RCC 7860 (cell line): ENCODE measurements around the gene ARHGAP27.
"Not testable (repeated sequence)": the region's sequence is repeated elsewhere in the genome, so short reads cannot be mapped to it uniquely, and the experiment has no call there.

ENCODE experiments used
- DNase-seq: peaks from one replicate; pipeline ENCODE4 v3.0.0-alpha.2; 2015; ENCODE audit warnings: low spot score
- FAIRE-seq: peaks from 2 replicates; lab custom pipeline; 2012; peaks lifted over from hg19 to GRCh38; lab: Jason Lieb, UNC

Gene ARHGAP27

DNA sequence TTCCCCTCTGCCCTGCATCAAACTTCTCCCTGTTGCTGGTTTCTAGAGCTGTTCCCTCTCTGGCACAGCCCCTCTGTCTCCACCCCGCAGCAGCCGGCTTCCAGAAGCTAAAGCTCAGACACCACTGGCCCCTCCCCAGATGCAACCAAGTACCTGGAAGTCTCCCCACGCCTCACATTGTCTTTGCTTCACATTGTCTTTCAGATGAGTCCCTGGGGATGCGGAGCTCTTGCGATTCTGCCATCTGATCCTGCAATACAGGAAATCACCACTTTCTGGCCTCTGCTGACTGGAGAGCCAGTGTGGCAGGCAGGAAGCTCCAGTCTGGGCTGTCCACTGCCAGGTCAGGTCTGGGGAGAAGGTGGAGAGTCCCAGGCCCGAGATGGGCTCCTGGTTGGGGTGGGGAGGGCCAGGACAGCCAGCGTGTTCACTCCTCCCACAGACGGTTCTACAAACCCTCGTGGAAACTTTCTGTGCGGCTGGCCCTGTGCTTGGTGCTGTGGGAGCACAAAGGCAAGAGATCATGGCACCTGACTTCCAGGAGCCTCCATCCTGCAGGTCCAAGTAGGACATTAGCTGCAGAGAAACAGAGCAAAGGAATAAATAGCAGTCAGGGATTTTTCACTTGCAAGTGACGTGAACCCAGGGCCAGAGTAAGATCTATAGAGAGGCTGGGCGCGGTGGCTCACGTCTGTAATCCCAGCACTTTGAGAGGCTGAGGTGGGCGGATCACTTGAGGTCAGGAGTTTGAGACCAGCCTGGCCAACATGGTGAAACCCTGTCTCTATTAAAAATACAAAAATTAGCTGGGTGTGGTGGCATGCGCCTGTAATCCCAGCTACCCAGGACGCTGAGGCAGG is 67.9 kb downstream of the ARHGAP27 start:
- no peak for DNase-seq
- no peak for FAIRE-seq

DNA sequence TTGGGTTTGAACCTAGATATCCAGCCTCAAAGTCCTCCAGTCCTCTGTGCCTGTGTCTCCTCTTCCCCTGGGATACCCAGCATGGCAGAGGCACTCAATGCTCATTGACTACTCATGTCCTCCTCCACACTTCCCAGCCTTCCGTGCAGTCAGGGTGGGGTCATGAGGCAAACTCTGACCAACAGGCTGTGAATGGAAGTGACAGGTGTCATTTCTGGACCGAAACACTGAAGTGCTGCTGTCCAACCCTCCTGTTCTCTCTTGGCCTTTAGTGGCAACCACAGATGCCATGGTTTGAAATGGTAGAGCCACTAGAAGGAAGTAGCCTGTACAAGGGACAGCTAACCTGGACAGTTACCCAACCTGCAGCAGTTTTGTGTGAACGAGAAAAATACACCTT is 69.2 kb downstream of the ARHGAP27 start:
- FAIRE-seq (no peak), DNase-seq (no peak)

GRCh38 chr17:45361976-45362375 is 70.7 kb downstream of the ARHGAP27 start:
- FAIRE-seq (no peak), DNase-seq (no peak)

DNA sequence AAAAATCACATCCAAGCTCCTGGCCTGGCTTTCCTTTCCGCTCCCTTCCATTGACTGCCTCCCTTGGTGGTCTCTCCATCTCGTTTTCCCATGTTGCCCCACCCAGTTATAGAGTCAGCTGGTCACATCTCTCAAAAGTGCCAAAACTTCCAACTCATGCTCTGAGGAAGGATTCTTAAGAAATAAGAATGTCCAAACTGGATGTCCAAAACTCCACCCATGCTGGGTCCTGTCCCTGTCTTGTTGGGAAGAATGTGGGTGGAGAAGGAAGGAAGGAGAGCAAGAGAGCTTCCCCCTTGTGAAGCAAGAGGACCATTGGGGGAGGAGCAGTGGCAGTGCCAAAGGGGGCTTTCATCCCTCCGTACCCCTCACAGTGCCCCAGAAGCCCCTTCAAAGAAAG is 71.2 kb downstream of the ARHGAP27 start:
- FAIRE-seq (no peak), DNase-seq (no peak)

DNA sequence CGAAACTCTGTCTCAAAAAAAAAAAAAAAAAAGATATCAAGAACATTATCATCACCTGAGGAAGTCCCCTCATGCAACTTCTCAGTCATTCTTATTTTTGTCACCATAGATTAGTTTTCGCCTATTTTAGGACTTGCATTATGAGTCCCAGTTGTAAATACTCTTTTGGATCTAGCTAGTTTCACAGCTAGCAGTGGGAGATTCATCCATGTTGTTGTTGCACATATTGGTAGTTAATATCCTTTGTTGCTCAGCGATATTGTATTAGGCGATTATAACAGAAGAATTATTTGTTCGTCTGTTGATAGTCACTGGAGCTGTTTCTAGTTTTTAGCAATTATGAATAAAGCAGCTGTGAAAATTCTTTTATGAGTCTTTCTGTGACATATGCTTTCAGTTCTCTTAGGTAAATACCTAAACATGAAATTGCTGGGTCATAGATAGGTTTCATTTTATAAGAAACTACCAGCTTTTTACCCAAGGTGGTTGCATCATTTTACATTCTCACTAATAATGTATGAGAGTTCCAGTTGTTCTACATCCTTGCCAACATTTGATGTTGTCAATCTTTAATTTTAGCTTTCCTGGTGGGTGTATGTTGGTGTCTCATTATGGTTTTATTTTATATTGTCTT is 75.2 kb downstream of the ARHGAP27 start:
- DNase-seq = no peak
- FAIRE-seq = no peak

- FAIRE-seq (no peak), DNase-seq (no peak)
These were observed 77.6 kb downstream of the ARHGAP27 start for GRCh38 chr17:45355087-45355486.

GRCh38 chr17:45353043-45353442 is 79.6 kb downstream of the ARHGAP27 start:
- FAIRE-seq = no peak
- peak; percentile 7 for DNase-seq

DNA sequence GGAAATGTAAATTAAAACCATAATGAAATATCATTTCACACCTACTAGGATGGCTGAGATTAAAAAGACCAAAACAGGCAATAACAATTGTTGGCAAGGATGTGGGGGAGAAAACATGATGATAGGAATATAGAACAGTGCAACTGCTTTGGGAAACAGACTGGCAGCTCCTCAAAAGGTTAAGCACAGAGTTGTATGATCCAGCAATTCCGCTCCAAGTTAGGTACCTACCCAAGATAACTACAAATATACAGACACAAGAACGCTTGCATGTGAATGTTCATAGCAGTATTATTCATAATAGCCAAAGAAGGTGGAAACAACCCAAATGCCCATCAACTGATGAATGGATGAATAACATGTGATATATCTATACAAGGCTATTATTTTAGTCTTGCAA is 80.8 kb downstream of the ARHGAP27 start:
- no peak for FAIRE-seq
- DNase-seq = no peak

GRCh38 chr17:45347444-45347843 is 85.2 kb downstream of the ARHGAP27 start:
- FAIRE-seq (no peak), DNase-seq (no peak)

DNA sequence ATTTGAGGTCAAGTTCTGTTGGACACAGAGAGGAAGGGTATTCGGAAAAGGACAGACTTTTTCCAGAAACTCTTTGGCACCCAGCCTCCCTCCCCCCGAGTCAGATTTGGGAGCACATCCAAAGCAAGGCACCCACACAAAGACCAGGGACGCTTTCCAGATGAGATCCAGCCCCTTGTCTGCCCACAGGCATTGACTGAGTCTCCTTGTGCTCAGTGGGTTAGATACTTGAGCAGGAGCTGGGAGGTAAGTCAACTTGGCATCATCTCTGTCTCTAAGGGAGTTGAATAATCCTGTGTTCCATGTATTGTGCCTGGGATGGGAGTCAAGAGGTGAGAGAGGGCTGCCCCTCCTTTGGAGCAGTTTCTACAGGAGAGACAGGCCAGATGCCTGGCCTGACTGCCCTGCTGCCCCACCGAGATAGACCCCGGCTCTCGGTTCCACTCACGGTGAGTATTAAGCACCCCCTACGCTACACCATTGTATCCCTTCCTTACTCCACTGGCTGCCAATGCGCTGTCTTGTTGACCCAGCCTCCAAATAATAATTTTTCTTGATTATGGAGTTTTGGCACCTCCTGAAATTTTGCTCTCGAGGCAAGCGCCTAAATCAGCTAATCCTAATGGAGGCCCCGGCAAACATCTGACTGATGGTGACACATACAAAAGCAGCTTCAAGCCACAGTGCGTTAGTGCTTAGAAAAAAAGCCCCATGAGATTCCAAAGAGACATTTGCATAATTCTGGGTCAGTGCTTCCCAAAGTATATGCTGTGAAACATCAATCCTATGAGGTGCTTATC is 86.3 kb downstream of the ARHGAP27 start:
- DNase-seq = no peak
- no peak for FAIRE-seq

DNA sequence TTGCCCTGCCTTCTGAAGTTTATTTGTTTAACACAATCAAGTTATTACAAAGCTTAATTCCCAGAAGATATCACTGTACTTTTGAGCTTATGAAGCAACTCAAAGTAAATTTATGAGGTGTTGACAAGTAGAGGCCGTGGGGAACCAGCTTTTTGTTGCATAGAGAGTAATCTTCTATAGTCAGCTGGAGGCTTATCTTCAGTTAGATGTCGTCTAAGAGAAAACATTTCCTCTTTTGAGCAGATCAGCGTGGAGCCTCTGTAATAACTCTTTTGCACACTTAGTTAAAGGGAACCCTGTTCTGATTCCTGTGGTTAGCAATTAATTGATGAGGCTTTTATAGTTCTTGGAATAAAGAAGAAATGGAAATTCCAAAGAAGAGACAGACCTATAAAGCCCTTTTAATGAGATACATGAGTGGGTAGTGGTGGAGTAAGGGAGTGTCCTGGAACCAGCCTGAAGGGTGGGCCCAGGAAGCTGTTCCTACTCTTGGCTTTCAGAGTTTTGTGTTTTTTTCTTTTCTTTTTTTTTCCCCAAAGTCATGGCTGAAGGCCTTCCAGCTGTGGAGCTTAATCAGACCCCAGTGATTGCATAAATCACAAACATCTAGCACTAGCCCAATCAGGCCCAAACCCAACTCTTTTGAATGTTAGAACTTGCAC is 87.0 kb downstream of the ARHGAP27 start:
- no peak for DNase-seq

DNA sequence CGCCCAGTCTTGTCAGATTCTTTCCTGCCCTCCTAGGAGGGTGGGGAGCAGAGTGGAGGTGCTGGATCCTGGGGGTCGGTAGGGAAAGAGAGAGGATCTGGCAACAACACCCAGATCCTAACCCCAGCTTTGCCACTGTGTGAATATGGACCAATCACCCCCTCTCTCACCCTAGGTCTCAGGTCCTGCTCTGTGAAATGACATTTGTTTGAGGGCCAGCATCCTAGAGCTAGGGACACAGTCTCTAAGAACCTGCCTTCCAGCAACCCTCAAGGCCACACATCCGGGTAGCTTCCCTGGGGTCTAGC is 87.5 kb downstream of the ARHGAP27 start:
- DNase-seq (no peak), FAIRE-seq (no peak)

More for the DNA sequence above, 87.0 kb downstream of the ARHGAP27 start:
- no peak for FAIRE-seq

DNA sequence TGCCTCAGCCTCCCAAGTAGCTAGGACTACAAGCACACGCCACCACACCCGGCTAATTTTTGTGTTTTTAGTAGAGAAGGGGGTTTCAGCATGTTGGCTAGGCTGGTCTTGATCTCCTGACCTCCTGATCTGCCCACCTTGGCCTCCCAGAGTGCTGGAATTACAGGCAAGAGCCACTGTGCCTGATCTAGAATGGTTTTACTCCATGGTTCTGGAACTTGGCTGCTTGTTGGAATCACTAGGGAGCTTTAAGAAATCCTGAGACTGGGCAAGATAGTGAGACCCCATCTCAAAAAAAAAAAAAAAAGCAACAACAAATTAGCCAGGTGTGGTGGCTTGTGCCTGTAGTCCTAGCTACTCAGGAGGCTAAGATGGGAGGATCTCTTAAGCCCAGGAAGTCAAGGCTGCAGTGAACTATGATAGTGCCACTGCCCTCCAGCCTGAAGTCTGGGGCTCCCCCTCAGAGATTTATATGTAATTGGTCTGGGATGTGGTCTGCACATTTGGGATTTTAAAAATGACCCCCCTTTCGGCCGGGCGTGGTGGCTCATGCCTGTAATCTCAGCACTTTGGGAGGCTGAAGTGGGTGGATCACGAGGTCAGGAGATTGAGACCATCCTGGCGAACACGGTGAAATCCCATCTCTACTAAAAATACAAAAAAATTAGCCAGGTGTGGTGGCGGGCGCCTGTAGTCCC is 88.6 kb downstream of the ARHGAP27 start:
- not testable (repeated sequence) for FAIRE-seq, DNase-seq
